GM12878 (cell line): ENCODE results near the gene IPCEF1. TPM values are rescaled to one million over a fixed set of nuclear protein-coding genes. Genes with fewer than 3 reads are reported as not detected.

Experiments used
- ATAC-seq: fragments of 200-7000 bp; cut with Tn5 transposase; 3 replicates; pipeline ENCODE4 v1.9.1; 2020; ENCODE audit warnings: mild to moderate bottlenecking, moderate library complexity
- BruUV-seq: library from RNA; stranded (reverse); fragments of 400-500 nt; replicated peaks from 2 replicates; lab custom pipeline; 2021; lab: Mats Ljungman, UMichigan
- CTCF ChIA-PET: fragments of 300-600 bp; sonication (Branson Sonifier 250); formaldehyde crosslinking; extraction: SDS; loops from one replicate; lab custom pipeline; 2021; ENCODE audit warnings: inconsistent platforms; lab: Yijun Ruan, JAX
- POLR2A ChIA-PET: fragments of 350-600 bp; formaldehyde crosslinking; extraction: SDS; loops from one replicate; lab custom pipeline; 2021; ENCODE audit warnings: inconsistent platforms; lab: Charles Lee
- RAD21 ChIA-PET: fragments of 300-600 bp; sonication (Branson Sonifier 250); formaldehyde crosslinking; loops from one replicate; lab custom pipeline; 2023; ENCODE audit warnings: antibody characterized with exemption; ENCODE audit not compliant: unreplicated experiment; lab: Charles Lee
- SMC1A ChIA-PET: fragments of 300-600 bp; sonication (Branson Sonifier 250); formaldehyde crosslinking; loops from one replicate; lab custom pipeline; 2023; ENCODE audit not compliant: unreplicated experiment, uncharacterized antibody; lab: Charles Lee
- DNase-seq: peaks from one replicate; pipeline ENCODE4 v3.0.0-alpha.2; 2011; ENCODE audit warnings: low read depth, low spot score
- FAIRE-seq: peaks from 3 replicates; lab custom pipeline; 2011; peaks lifted over from hg19 to GRCh38; lab: Jason Lieb, UNC
- H2AFZ ChIP-seq: 2 replicates; pipeline ENCODE4 v1.6.0; 2011; ENCODE audit warnings: low read depth, low read length, control low read depth; ENCODE audit not compliant: control insufficient read depth
- H3K27ac ChIP-seq: 2 replicates; pipeline ENCODE4 v1.5.1; 2011; ENCODE audit warnings: control low read depth; ENCODE audit not compliant: control insufficient read depth, insufficient read depth
- H3K27me3 ChIP-seq, 2 experiments: replicated peaks in 1 of 2; 2 replicates each; pipeline versions ENCODE4 v1.6.0 to v1.6.1; 2011; ENCODE audit warnings: low read length in 1 of 2; ENCODE audit not compliant: control insufficient read depth in 2 of 2, insufficient read depth in 2 of 2
- H3K36me3 ChIP-seq, 2 experiments: 2 replicates each; pipeline ENCODE4 v1.5.1; 2011; ENCODE audit warnings: low read length in 1 of 2; ENCODE audit not compliant: control insufficient read depth in 2 of 2, insufficient read depth in 2 of 2
- H3K4me1 ChIP-seq: 2 replicates; pipeline ENCODE4 v1.6.1; 2011; ENCODE audit warnings: mild to moderate bottlenecking, low read length, moderate library complexity, mixed read lengths; ENCODE audit not compliant: control insufficient read depth, insufficient read depth
- H3K4me2 ChIP-seq: 2 replicates; pipeline ENCODE4 v1.6.0; 2011; ENCODE audit warnings: control low read depth; ENCODE audit not compliant: control insufficient read depth, insufficient read depth
- H3K4me3 ChIP-seq: fragments of 200-600 bp; sonication (generic); 2 replicates; pipeline ENCODE4 v1.5.1; 2016
- H3K79me2 ChIP-seq: 2 replicates; pipeline ENCODE4 v1.6.0; 2011; ENCODE audit warnings: low read length; ENCODE audit not compliant: control insufficient read depth, insufficient read depth
- H3K9ac ChIP-seq: 2 replicates; pipeline ENCODE4 v1.8.0; 2011; ENCODE audit warnings: low read length, control low read depth, mixed read lengths; ENCODE audit not compliant: control insufficient read depth, insufficient read depth
- H3K9me3 ChIP-seq: replicated peaks from 3 replicates; pipeline ENCODE4 v1.5.1; 2011; ENCODE audit warnings: mild to moderate bottlenecking, low read length; ENCODE audit not compliant: control insufficient read depth, insufficient read depth
- H4K20me1 ChIP-seq: 2 replicates; pipeline ENCODE4 v1.6.0; 2011; ENCODE audit not compliant: control insufficient read depth, insufficient read depth
- BCL11A ChIP-seq: IDR thresholded peaks from 2 replicates; pipeline ENCODE4 v1.6.1; 2011; ENCODE audit warnings: low read depth, low read length
- BHLHE40 ChIP-seq, 2 experiments: fragments of 450-650 bp in 1 of 2; IDR thresholded peaks; 2 replicates each; pipeline ENCODE4 v1.6.1; 2011 to 2017; ENCODE audit warnings: low read depth in 2 of 2, borderline replicate concordance in 1 of 2, improper control_type of control experiment in 1 of 2, low read length in 1 of 2, mild to moderate bottlenecking in 1 of 2
- CBX5 ChIP-seq: sonication (generic); IDR thresholded peaks from 2 replicates; pipeline ENCODE4 v1.6.1; 2016; ENCODE audit warnings: low read depth, moderate library complexity, mild to moderate bottlenecking, inconsistent platforms
- EP300 ChIP-seq, 2 experiments: fragments of 150-350 bp in 1 of 2; IDR thresholded peaks; 2 replicates each; pipeline ENCODE4 v1.6.1; 2011 to 2012; ENCODE audit warnings: low read depth in 2 of 2, low read length in 2 of 2, borderline replicate concordance in 1 of 2, improper control_type of control experiment in 1 of 2, inconsistent platforms in 1 of 2; ENCODE audit not compliant: control insufficient read depth in 1 of 2
- ETV6 ChIP-seq, 2 experiments: fragments of 450-650 bp in 1 of 2; IDR thresholded peaks in 1 of 2; conservative IDR thresholded peaks in 1 of 2; 2 replicates each; pipeline ENCODE4 v1.6.1; 2014; ENCODE audit warnings: antibody characterized with exemption in 1 of 2, borderline replicate concordance in 1 of 2, low read depth in 1 of 2, mild to moderate bottlenecking in 1 of 2, moderate library complexity in 1 of 2
- EZH2 ChIP-seq: IDR thresholded peaks from 2 replicates; pipeline ENCODE4 v1.6.1; 2012; ENCODE audit warnings: low read depth, mild to moderate bottlenecking, control low read depth, inconsistent platforms, low read length, borderline replicate concordance; ENCODE audit not compliant: control insufficient read depth
- MYC ChIP-seq: IDR thresholded peaks from 2 replicates; pipeline ENCODE4 v1.6.1; 2011; ENCODE audit warnings: mild to moderate bottlenecking, low read length, moderate library complexity, inconsistent platforms; ENCODE audit not compliant: insufficient read depth, insufficient replicate concordance, insufficient read length, severe bottlenecking
- NFXL1 ChIP-seq: fragments of 450-650 bp; IDR thresholded peaks from 2 replicates; pipeline ENCODE4 v1.6.1; 2017; ENCODE audit warnings: antibody characterized with exemption, mild to moderate bottlenecking, borderline replicate concordance
- NFYB ChIP-seq: IDR thresholded peaks from 2 replicates; pipeline ENCODE4 v1.6.1; 2011; ENCODE audit warnings: low read depth, mild to moderate bottlenecking, low read length, improper control_type of control experiment, moderate library complexity; ENCODE audit not compliant: insufficient read depth
- PML ChIP-seq: IDR thresholded peaks from 2 replicates; pipeline ENCODE4 v1.6.1; 2012; ENCODE audit warnings: low read length, inconsistent platforms
- SIN3A ChIP-seq: IDR thresholded peaks from 2 replicates; pipeline ENCODE4 v1.6.1; 2012; ENCODE audit warnings: low read depth, low read length, improper control_type of control experiment
- SMARCA5 ChIP-seq: fragments of 450-650 bp; IDR thresholded peaks from 2 replicates; pipeline ENCODE4 v1.6.1; 2017; ENCODE audit warnings: mild to moderate bottlenecking
- SREBF1 ChIP-seq: IDR thresholded peaks from 2 replicates; pipeline ENCODE4 v1.6.1; 2012; ENCODE audit warnings: mild to moderate bottlenecking, low read length
- SUZ12 ChIP-seq: fragments of 200-600 bp; sonication (generic); IDR thresholded peaks from one replicate; pipeline ENCODE4 v1.6.1; 2018; ENCODE audit warnings: antibody characterized with exemption, mild to moderate bottlenecking; ENCODE audit not compliant: unreplicated experiment
- TARDBP ChIP-seq: IDR thresholded peaks from 2 replicates; pipeline ENCODE4 v1.6.1; 2016; ENCODE audit warnings: borderline replicate concordance
- ZNF207 ChIP-seq: fragments of 450-650 bp; IDR thresholded peaks from 2 replicates; pipeline ENCODE4 v1.6.1; 2014; ENCODE audit warnings: antibody characterized with exemption, mild to moderate bottlenecking, borderline replicate concordance
- WGBS: methylation state at CpG from one replicate; pipeline ENCODE4 v1.1.6; 2016; ENCODE audit warnings: low lambda C conversion rate; ENCODE audit not compliant: insufficient replicate concordance, insufficient coverage; ENCODE audit errors: missing lambda C conversion rate; 5-methylcytosine and 5-hydroxymethylcytosine counted together
- in situ Hi-C: fragments of 300-500 bp; cut with MboI; formaldehyde crosslinking; loops from 9 replicates; pipeline ENCODE4 v1.14.3; 2018; ENCODE audit warnings: mixed read lengths
- intact Hi-C: fragments of 100-400 bp; cut with micrococcal nuclease; formaldehyde crosslinking; loops from one replicate; pipeline ENCODE4 v1.14.2; 2022; ENCODE audit not compliant: unreplicated experiment
- polyA plus RNA-seq, 11 experiments: library from polyadenylated mRNA; depleted of rRNA in 4 of 11; unstranded in 6 of 11; stranded (reverse) in 5 of 11; fragments of >200 nt; fragmentation: Nextera tagmentation in 4 of 11; fragmentation: Illumina TruSeq in 1 of 11; extraction: Ambion mirVana in 4 of 11; extraction: Trizol in 1 of 11; gene quantifications; 1 replicate in 1 of 11; 2 replicates in 10 of 11; pipeline versions ENCODE4 v1.2.1 to v1.2.3, GENCODE V29; 2011 to 2016; ENCODE audit warnings: inconsistent platforms in 2 of 11, missing spikeins in 2 of 11, low read depth in 1 of 11
- total RNA-seq, 4 experiments: library from RNA; depleted of rRNA in 3 of 4; stranded (reverse); fragments of >200 nt in 3 of 4; fragmentation: Illumina TruSeq in 1 of 4; extraction: Trizol in 1 of 4; gene quantifications; 2 replicates each; pipeline versions ENCODE4 v1.2.1 to v1.2.3, GENCODE V29; 2013 to 2021
- TF ChIP-seq, protein P1 (sequence below): IDR thresholded peaks from 2 replicates; pipeline ENCODE4 v1.6.1; 2011; ENCODE audit warnings: borderline replicate concordance, low read depth, mild to moderate bottlenecking, moderate library complexity, mixed read lengths, low read length; ENCODE audit not compliant: insufficient read depth; ENCODE audit errors: extremely low read length
- TF ChIP-seq, protein P2 (sequence below): fragments of 450-650 bp; IDR thresholded peaks from 2 replicates; pipeline ENCODE4 v1.6.1; 2018; ENCODE audit warnings: borderline replicate concordance, mild to moderate bottlenecking; ENCODE audit not compliant: partially characterized antibody
- TF ChIP-seq, protein P3 (sequence below): fragments of 450-650 bp; IDR thresholded peaks from 2 replicates; pipeline ENCODE4 v1.6.1; 2016; ENCODE audit warnings: mild to moderate bottlenecking

Gene IPCEF1
- total and polyA plus RNA-seq, 10 of the 15 experiments (the other 5 are each of a cell fraction or from before 2014, with no cell fraction given) = 1.3 to 137 (median 4.2) TPM

DNA sequence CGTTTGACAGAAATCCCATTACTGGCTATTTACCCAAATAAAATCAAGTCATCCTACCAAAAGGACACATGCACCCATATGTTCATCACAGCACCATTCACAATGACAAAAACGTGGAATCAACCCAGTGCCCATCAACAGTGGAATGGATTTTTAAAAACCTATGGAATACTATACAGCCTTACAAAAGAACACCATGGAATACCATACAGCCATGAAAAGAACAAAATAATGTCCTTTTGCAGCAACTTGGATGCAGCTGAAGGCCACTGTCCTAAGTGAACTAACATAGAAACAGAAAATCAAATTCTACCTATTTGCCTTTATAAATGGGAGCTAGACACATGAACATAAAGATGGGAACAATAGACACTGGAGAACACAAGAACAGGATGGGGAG lies 17.4 kb upstream of the IPCEF1 start:
- no peaks in the 10 kb centered on the region for H3K4me1 ChIP-seq
- H3K79me2 ChIP-seq = no peaks in the 10 kb centered on the region
- no TSS peak for BruUV-seq
- no peaks in the 10 kb centered on the region for H3K36me3 ChIP-seq
- in situ Hi-C loops (no loop called here), intact Hi-C loops (no loop called here)
- ChIA-PET POLR2A (no interaction called here), RAD21 (no interaction called here), SMC1A (no interaction called here), CTCF (no interaction called here)
- TF ChIP-seq BHLHE40 (IDR thresholded peaks at IDR 0.05; ENCODE audit: borderline replicate concordance in 1 of 2, low read depth in 2 of 2, low read length in 1 of 2) = no peak
- no peak for TF ChIP-seq BCL11A
- TF ChIP-seq SMARCA5 = no peak
- no peak for TF ChIP-seq ZNF207
- no peak for TF ChIP-seq ETV6 (conservative IDR thresholded peaks at IDR 0.05 in 1 of 2, IDR thresholded peaks at IDR 0.05 in 1 of 2; ENCODE audit: borderline replicate concordance in 1 of 2, low read depth in 1 of 2)
- no peak for TF ChIP-seq TARDBP
- TF ChIP-seq EP300 (IDR thresholded peaks at IDR 0.05; ENCODE audit: borderline replicate concordance in 1 of 2, control insufficient read depth in 1 of 2, low read depth in 2 of 2, low read length in 2 of 2) = no peak
- no peak for TF ChIP-seq SUZ12
- TF ChIP-seq, protein P1, sequence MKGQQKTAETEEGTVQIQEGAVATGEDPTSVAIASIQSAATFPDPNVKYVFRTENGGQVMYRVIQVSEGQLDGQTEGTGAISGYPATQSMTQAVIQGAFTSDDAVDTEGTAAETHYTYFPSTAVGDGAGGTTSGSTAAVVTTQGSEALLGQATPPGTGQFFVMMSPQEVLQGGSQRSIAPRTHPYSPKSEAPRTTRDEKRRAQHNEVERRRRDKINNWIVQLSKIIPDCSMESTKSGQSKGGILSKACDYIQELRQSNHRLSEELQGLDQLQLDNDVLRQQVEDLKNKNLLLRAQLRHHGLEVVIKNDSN = no peak
- no peak for TF ChIP-seq CBX5
- TF ChIP-seq, protein P2, sequence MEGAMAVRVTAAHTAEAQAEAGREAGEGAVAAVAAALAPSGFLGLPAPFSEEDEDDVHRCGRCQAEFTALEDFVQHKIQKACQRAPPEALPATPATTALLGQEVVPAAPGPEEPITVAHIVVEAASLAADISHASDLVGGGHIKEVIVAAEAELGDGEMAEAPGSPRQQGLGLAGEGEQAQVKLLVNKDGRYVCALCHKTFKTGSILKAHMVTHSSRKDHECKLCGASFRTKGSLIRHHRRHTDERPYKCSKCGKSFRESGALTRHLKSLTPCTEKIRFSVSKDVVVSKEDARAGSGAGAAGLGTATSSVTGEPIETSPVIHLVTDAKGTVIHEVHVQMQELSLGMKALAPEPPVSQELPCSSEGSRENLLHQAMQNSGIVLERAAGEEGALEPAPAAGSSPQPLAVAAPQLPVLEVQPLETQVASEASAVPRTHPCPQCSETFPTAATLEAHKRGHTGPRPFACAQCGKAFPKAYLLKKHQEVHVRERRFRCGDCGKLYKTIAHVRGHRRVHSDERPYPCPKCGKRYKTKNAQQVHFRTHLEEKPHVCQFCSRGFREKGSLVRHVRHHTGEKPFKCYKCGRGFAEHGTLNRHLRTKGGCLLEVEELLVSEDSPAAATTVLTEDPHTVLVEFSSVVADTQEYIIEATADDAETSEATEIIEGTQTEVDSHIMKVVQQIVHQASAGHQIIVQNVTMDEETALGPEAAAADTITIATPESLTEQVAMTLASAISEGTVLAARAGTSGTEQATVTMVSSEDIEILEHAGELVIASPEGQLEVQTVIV = no peak
- TF ChIP-seq, protein P3, sequence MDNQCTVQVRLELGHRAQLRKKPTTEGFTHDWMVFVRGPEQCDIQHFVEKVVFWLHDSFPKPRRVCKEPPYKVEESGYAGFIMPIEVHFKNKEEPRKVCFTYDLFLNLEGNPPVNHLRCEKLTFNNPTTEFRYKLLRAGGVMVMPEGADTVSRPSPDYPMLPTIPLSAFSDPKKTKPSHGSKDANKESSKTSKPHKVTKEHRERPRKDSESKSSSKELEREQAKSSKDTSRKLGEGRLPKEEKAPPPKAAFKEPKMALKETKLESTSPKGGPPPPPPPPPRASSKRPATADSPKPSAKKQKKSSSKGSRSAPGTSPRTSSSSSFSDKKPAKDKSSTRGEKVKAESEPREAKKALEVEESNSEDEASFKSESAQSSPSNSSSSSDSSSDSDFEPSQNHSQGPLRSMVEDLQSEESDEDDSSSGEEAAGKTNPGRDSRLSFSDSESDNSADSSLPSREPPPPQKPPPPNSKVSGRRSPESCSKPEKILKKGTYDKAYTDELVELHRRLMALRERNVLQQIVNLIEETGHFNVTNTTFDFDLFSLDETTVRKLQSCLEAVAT = no peak
- TF ChIP-seq SIN3A = no peak
- no peak for TF ChIP-seq NFXL1
- no peak for TF ChIP-seq SREBF1
- no peak for TF ChIP-seq NFYB
- TF ChIP-seq MYC = no peak
- no peak for TF ChIP-seq PML
- TF ChIP-seq EZH2 = no peak
- no peaks in the 10 kb centered on the region for H3K9me3 ChIP-seq
- no peak overlapping the region for H3K4me3 ChIP-seq
- H3K4me2 ChIP-seq = no peak overlapping the region
- FAIRE-seq = no peak
- ATAC-seq = no peak
- no peaks in the 10 kb centered on the region for H3K27me3 ChIP-seq
- H4K20me1 ChIP-seq = no peaks in the 10 kb centered on the region
- no peak for DNase-seq
- WGBS = 50% methylated on average over 2 of the region's 2 CpGs
- H3K27ac ChIP-seq = no peak overlapping the region
- no peak overlapping the region for H3K9ac ChIP-seq
- no peak overlapping the region for H2AFZ ChIP-seq
